ENCODE measurements around the gene GRID2.

The GRID2 gene

DNA sequence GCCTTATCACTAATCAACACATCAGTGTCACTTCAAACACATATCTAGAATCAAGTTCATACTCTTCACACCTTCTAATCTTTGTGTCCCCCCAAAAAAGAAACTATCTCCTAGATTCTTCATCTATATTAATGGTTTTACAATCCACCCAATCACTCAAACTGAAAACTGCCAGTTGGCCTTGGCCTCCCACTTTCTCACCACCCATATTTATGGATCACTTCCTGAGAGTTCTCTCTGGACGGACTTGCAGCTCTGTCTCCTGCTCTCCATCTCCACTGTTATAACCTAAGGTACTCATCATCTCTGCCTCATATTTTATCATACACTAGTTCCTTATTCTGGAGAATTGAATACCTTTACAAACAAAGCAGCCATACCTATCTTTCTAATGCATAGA is 1418.7 kb downstream of the GRID2 start:
- no peak for FAIRE-seq

DNA sequence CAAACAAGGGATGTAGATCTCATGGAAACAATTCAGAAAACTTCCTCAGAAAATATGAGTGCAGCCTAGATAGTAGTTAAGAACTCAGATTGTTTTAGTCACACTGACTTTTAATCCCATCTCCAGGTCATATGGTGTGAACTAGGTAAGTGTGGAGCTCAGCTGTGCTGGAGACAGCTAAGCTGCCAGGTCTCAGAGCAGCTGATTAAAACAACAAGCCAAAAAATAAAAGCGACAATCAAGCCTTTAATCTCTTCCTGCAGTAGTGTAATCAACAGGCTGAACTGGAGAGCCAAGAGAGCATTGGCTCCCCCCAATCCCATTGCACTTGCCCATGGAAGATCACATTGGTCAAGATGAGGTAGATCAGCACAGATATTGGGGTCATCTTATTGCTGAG is 1426.5 kb downstream of the GRID2 start:
- no peak for FAIRE-seq

GRCh38 chr4:93730760-93731159 is 1427.0 kb downstream of the GRID2 start:
- FAIRE-seq = no peak

DNA sequence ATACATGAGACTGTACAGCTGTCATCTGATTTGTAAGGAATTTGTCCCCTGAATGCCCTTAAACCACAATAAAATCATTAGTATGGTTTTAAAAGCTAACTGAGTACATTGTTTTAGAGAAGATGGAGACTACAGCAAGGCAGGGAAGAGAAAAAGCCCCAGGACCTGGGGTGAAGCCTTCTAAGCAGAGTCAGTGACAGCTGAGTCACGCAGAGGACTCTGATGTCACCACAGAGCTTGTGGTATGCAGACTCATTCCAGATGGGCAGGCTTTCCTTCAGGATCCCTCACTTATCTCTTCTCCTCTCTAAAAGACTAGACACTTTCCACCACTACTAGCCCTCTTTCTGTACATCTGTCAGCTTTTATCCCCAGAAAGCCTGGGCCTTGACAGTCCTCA is 1427.7 kb downstream of the GRID2 start:
- no peak for FAIRE-seq

DNA sequence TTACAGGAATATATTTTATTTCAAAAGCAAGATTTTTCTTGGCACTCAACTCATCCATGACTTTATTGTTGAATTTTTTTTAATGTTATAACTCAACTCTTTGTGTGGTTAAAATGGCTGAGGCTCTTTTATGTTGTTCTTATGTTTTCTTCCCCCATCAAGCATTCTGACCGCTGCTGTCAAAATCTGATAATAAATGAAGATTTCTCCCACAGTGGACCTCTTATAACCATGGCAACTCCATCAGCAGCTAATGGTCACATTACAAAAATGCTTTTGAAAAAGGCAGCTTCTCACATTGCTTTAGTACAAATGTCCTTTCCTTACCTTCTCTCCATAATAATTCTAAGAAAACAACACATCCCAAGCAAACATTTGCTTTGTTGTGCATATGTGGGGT is 1428.7 kb downstream of the GRID2 start:
- no peak for FAIRE-seq

- FAIRE-seq = no peak
Observed at GRCh38 chr4:93740890-93741289, 1437.1 kb downstream of the GRID2 start.

DNA sequence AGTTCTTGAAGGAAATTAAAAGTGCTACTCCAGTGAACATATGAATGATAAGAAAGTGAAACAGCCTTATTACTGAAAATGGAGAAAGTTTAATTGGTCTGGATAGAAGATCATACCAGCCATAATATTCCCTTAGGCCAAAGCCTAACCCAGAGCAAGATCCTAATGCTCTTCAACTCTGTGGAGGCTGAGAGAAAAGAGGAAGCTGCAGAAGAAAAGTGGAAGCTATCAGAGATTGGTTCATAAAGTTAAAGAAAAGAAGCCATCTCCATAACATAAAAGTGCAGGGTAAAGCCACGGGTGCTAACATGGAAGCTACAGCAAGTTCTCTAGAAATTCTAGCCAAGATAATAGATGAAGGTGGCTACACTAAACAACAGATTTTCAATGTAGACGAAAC is 1439.3 kb downstream of the GRID2 start:
- FAIRE-seq = no peak

GRCh38 chr4:93743635-93744034 is 1439.9 kb downstream of the GRID2 start:
- no peak for FAIRE-seq

DNA sequence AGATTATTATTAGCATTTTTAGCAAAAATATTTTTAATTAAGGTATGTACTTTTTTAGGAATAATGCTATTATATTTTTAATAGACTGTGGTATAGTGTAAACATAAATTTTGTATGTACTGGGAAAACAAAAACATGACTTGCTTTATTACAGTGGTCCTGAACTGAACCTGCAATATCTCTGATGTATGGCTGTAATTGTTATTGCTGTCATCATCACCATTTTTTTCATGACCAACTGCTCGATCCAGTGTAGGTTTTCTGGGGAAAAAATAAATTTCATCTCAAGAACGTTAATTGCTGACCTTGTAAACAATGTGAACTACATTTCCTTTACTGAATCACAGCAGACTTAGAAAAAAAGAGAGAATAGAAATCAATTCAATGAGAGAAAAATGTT is 1441.2 kb downstream of the GRID2 start:
- no peak for FAIRE-seq

DNA sequence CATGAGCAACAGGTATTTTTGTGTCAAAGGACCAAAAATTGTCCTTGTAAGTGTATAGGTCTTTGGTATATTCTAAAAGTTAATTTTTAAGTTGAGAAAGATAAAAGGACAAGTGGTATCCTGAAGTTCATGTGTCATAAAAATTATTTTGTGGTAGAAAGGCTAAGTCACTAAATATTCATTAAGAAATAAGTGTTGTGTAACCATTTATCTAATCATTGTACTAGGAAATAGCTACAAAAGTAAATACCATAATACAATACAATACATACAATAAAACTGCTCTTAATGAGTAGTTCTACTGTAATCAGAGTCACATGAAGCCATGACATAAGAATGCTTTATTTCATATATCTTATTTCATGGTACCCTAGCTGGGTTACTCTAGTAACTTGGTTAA is 1442.3 kb downstream of the GRID2 start:
- no peak for FAIRE-seq

DNA sequence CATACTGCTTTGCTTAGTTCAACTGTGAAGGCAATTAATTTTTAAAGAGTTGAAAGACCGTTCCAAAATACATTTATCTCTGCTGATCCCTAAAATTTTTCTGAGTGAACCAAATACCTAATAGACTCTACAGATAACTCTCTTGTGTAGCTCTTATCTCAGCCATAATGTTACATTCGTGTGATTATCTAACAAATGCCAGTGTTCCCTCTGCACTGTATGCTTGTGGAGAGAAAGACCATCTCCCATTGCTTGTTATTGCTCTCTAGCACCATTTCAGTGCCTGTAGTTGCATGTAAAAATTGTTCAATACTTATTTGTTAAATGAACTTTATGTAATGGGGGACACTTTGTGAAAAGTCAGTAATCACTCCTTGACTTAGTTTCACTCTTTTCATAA is 1443.5 kb downstream of the GRID2 start:
- no peak for FAIRE-seq

DNA sequence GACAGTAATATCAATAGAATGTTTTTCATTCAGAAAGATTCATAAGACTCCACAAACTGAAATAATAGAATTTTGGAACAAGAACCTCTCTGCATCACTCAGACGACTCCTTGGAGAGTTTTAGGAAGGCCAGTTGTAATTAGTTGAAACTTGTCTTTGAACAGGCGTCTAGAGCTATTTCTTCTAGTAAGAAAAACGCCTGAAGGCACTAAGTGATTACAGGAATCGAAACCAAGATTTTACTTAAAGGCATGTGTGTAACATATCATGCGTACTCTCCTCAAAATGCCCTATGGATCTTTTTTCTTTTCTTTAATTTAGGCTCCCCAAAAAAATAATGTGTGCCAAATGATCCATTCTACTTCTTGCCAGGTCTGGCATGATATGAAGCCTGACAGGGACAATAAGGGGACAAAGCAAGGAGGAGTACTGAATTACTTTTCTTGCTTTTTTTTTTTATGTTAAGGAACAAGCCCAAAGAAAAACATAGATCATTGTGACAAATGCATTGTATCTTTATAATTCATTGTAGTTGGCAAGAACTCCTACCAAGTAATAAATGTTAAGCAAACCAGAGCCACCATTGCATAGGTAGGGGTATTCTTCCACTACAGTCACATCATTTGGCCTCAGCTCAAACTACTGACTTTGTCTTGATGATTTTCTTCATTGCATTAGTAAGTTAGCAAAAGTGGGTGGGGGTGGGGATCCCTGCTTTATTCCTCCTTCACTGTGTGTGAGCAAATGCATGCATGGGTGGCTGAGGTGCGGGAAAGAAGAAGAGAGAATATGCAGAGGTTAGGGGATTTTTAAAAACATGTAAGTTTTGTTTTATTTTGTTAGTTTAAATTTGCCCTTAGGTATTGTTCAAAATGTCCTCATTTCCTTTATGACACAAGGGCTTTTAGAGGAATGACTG is 1444.9 kb downstream of the GRID2 start:
- no peak for FAIRE-seq

- FAIRE-seq = no peak
Observed at GRCh38 chr4:93749292-93749761, 1445.6 kb downstream of the GRID2 start.

DNA sequence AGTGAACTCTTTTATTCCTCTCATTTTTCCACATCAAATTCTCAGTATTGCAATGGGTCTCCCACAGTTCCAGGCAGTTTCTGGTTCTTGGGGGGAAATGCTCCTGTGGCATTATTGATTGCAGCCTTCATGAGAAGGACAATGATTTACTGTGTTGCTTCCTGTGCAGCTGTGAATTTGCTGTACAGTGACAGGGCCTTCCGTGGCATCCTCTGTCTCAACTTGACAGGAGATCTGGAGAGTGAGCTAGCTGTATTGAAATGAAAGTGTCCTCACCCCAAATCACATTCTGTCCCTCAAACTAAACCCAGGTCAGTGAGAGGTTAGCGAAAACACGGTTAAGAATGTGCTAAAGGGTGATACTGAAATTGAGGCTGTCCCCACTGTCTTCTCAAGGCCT is 1447.6 kb downstream of the GRID2 start:
- no peak for FAIRE-seq

DNA sequence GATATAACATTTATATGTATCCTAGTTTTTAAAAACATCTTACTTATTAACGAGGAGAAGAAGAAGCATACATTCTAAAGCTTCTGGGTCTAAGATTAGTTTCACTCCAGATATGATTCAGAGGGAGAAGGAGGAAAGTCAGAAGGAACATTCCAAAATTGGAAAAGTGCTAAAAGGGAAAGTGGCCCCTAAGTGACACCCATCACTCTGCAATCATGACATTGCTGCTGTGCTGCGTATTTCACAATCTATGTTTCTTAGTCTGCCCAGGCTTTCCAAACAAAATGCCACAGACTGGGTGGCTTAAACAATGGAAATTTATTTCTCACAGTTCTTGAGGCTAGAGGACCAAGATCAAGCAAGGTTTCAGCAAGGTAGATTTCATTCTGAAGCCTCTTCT is 1452.3 kb downstream of the GRID2 start:
- no peak for FAIRE-seq

DNA sequence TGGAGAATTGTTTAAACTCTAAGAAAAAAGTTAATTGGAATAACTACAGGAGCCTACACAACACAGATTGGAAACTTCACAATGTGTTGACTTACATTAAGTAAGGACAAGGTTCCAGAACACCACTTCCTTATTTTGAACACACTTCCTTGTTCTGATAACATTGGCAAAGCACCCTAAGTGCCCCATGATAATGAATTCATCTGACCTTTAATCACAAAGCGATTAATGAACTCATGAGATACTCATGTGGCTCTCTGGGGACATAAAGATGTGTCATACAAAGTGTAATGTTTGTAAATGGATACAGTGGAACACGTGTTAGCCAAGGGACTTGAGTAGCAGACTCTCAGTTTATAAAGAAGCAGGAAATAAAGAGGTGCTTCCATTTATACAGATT is 1455.7 kb downstream of the GRID2 start:
- no peak for FAIRE-seq

- FAIRE-seq = no peak
Observed at GRCh38 chr4:93760284-93760683, 1456.5 kb downstream of the GRID2 start.

DNA sequence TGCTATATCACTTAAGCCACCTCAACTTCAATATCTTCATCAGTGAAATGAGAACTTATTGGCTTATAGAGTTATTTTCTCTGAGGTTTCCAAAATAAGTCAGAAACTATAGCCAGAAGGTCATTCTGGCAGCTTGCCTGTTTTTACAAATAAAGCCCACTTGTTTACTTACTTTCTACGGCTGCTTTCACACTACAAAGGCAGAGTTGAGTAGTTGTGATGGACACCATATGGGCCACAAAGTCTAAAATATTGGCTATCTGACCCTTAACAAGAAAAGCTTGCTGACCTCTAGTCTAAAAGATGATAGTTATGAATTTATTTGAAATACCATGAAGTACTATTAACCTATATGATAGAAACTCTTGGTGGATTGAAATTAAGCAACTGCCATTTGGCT is 1457.5 kb downstream of the GRID2 start:
- FAIRE-seq = no peak

DNA sequence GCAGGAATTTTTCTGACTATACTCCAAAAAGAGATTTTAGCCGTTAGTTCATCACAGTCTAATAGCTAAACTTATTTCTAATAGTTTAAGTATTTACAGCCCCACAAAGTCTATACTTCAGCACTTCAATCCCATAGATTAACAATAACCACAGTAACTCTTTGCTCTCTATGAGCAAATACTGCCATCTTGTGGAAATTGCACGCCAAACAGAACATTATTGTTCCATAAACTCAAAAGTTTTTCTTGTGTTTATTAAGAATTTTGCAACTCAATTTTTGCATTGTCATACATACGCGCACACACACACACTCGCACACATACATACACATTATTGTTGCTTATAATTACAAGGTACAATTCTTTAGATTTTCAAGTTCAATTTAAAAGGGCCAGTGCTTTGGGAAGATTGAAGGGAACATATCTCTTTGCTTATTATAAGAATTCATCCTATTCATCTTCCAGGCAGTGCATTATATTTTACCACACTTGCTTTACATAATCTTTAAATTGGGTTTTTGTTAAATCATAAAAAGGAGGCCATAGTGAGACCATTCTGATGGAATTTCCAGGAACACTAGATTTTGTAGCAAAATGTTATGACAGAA is 1461.0 kb downstream of the GRID2 start:
- peak; percentile 98 for FAIRE-seq

GRCh38 chr4:93767917-93768316 is 1464.2 kb downstream of the GRID2 start:
- FAIRE-seq = no peak

DNA sequence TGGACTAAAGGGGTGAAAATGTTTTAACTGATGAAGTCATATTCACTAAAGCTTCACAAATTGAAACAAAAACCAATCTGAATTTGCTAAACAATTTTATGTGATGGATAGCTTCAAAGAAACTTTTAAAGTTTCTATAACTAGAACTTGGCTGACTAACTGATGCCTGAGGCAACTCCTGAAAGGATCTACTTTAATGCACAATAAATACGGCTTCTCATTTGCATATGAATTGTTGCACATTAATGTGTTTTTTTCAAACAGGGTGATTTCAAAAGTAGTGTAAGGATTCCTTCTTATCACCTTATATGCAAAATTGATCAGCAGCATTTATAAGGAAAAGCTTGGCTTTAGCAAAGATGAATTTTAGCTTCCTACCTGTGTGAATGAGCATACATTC is 1466.4 kb downstream of the GRID2 start:
- no peak for FAIRE-seq

DNA sequence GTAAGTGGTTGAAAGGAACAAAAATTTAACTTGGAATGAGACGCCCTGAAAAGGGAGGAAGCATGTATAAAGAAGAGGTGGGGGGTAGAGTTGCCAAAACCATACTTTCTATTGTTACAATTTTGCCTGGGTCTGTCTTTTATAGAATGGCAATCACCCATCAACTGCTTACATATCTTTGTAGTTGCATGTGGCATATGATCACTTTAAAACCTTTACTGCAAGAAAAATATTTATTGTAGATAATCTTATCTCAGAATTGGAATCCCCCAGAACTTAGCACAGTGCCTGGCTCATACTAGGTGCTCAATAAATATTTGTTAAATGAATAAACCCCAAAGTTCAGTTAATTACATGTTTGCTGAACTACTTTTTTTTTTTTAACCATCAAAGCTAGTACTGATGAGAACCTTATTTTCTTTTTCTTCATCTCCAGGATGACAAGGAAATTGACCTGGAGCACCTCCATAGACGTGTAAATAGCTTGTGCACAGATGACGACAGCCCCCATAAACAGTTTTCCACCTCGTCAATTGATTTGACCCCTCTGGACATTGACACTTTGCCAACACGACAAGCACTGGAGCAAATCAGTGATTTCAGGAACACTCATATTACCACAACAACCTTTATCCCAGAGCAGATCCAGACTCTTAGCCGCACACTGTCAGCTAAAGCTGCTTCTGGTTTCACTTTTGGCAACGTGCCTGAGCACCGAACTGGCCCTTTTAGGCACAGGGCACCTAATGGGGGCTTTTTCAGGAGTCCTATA is 1468.1 kb downstream of the GRID2 start:
- FAIRE-seq = no peak

DNA sequence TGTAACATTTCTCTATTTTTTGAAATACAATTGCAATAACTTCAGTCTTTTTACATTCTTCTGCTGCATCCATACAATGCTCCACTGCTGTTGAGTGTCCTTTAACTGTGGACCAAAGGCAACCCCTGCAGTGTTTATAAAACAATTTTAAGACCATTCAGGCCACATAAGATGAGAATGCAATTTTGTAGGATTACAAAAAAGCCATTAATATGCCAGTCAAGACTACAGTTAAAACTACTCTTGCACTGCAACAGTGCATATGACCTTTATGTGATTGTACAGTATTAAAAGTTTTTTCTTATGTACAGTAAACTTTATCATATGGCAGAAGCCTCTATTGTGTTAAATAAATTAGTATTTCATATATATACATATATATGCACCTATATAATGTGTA is 1469.1 kb downstream of the GRID2 start:
- no peak for FAIRE-seq

GRCh38 chr4:93775551-93775950 is 1471.8 kb downstream of the GRID2 start:
- FAIRE-seq = no peak

Data from islet of Langerhans (tissue), 1 donor.